Panc1 (cell line): Measurements from ENCODE around the gene GBE1. TPM values are rescaled to one million over a fixed set of nuclear protein-coding genes. Genes with fewer than 3 reads are reported as not detected.

Experiments
- ATAC-seq: fragments of 200-7000 bp; cut with Tn5 transposase; 2 replicates; pipeline ENCODE4 v1.9.1; 2020; ENCODE audit warnings: mild to moderate bottlenecking, moderate library complexity
- BruUV-seq: library from RNA; stranded (reverse); fragments of 400-500 nt; replicated peaks from 2 replicates; lab custom pipeline; 2021; lab: Mats Ljungman, UMichigan
- CTCF ChIA-PET: fragments of 300-600 bp; sonication (Branson Sonifier 250); formaldehyde crosslinking; loops from one replicate; lab custom pipeline; 2022; ENCODE audit warnings: antibody characterized with exemption; lab: Charles Lee
- POLR2A ChIA-PET: fragments of 300-600 bp; sonication (Branson Sonifier 250); formaldehyde crosslinking; loops from one replicate; lab custom pipeline; 2022; ENCODE audit warnings: antibody characterized with exemption; lab: Charles Lee
- DNase-seq: peaks from one replicate; pipeline ENCODE4 v3.0.0-alpha.2; 2010; ENCODE audit warnings: low read depth, low spot score
- H3K27ac ChIP-seq: 2 replicates; pipeline ENCODE4 v1.5.1; 2011; ENCODE audit warnings: mild to moderate bottlenecking, low read length, inconsistent platforms
- H3K27me3 ChIP-seq: fragments of 200-500 bp; sonication (Bioruptor generic); 2 replicates; pipeline ENCODE4 v1.6.0; 2014; ENCODE audit warnings: low read length, inconsistent platforms; ENCODE audit not compliant: control insufficient read depth, insufficient read depth
- H3K36me3 ChIP-seq: fragments of 200-500 bp; sonication (Bioruptor generic); 2 replicates; pipeline ENCODE4 v1.5.1; 2014; ENCODE audit warnings: inconsistent platforms, mild to moderate bottlenecking, low read length, moderate library complexity; ENCODE audit not compliant: control insufficient read depth, insufficient read depth
- H3K4me1 ChIP-seq: 2 replicates; pipeline ENCODE4 v1.5.1; 2011; ENCODE audit warnings: inconsistent platforms, mild to moderate bottlenecking, low read length, moderate library complexity; ENCODE audit not compliant: control insufficient read depth, insufficient read depth
- H3K4me3 ChIP-seq, 2 experiments: 2 replicates each; pipeline ENCODE4 v1.5.1; 2011 to 2012; ENCODE audit warnings: low read depth in 2 of 2, low read length in 2 of 2, mild to moderate bottlenecking in 2 of 2, inconsistent platforms in 1 of 2, moderate library complexity in 1 of 2
- H3K9me3 ChIP-seq: fragments of 200-500 bp; sonication (Bioruptor generic); 2 replicates; pipeline ENCODE4 v1.5.1; 2014; ENCODE audit warnings: low read depth, mild to moderate bottlenecking, inconsistent platforms, low read length, moderate library complexity; ENCODE audit not compliant: control insufficient read depth, insufficient read depth
- POLR2AphosphoS5 ChIP-seq: IDR thresholded peaks from 2 replicates; pipeline ENCODE4 v1.6.1; 2012; ENCODE audit warnings: mild to moderate bottlenecking, low read depth, low read length, moderate library complexity
- SIN3A ChIP-seq: IDR thresholded peaks from 2 replicates; pipeline ENCODE4 v1.6.1; 2012; ENCODE audit warnings: low read depth, mild to moderate bottlenecking, low read length, moderate library complexity, borderline replicate concordance; ENCODE audit not compliant: insufficient read depth
- TCF7L2 ChIP-seq: IDR thresholded peaks from 2 replicates; pipeline ENCODE4 v1.6.1; 2011; ENCODE audit warnings: mild to moderate bottlenecking, low read depth, low read length, inconsistent platforms
- in situ Hi-C: cut with HindIII; loops from 2 replicates; pipeline ENCODE4 v1.10.0; 2016; ENCODE audit warnings: low sequenced_read_pairs, low pct_unique_long_range_greater_than_20kb
- intact Hi-C: fragments of 100-400 bp; cut with micrococcal nuclease; formaldehyde crosslinking; loops from one replicate; pipeline ENCODE4 v1.10.0; 2022; ENCODE audit not compliant: unreplicated experiment
- total RNA-seq: library from RNA; stranded (reverse); gene quantifications from one replicate; pipeline ENCODE4 v1.2.1, GENCODE V29; 2021; ENCODE audit not compliant: unreplicated experiment
- TF ChIP-seq, protein P1 (sequence below), 2 experiments: IDR thresholded peaks; 2 replicates each; pipeline ENCODE4 v1.6.1; 2011 to 2012; ENCODE audit warnings: low read depth in 2 of 2, control low read depth in 1 of 2, low read length in 1 of 2, mild to moderate bottlenecking in 1 of 2, moderate library complexity in 1 of 2; ENCODE audit not compliant: insufficient read depth in 1 of 2
- TF ChIP-seq, protein P2 (sequence below): fragments of 450-650 bp; IDR thresholded peaks from 2 replicates; pipeline ENCODE4 v1.5.1; 2017; ENCODE audit warnings: mild to moderate bottlenecking

Gene GBE1
- total RNA-seq, 1 experiment from 2014 or later = 30.4 TPM

DNA sequence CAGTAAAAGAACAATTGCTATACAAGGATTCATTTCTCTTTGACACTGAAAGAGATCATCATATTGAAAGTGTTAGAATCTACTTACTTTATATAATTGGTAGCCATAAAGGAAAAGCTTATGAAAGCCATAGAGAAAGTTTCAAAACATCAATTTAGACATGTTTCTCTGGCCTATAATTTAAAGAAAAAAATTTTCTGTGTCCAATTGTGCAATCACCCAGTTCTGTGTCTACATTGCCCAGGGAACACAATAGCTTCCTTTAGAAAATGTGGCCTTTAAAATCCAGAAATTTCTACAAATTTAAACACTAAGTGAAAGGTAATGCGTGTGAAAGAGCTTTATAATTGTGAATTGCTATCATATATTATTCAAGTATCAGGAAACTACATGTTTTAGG lies 259.2 kb downstream of the GBE1 start:
- Histone ChIP-seq H3K27me3 (no peaks in the 10 kb centered on the region), H3K36me3 (no peaks in the 10 kb centered on the region), H3K4me3 (no peak overlapping the region), H3K9me3 (no peaks in the 10 kb centered on the region), H3K27ac (no peak overlapping the region), H3K4me1 (no peaks in the 10 kb centered on the region)
- POLR2A ChIA-PET = no interaction called here
- TF ChIP-seq SIN3A (no peak), POLR2AphosphoS5 (no peak), TCF7L2 (no peak)
- TF ChIP-seq, protein P1, sequence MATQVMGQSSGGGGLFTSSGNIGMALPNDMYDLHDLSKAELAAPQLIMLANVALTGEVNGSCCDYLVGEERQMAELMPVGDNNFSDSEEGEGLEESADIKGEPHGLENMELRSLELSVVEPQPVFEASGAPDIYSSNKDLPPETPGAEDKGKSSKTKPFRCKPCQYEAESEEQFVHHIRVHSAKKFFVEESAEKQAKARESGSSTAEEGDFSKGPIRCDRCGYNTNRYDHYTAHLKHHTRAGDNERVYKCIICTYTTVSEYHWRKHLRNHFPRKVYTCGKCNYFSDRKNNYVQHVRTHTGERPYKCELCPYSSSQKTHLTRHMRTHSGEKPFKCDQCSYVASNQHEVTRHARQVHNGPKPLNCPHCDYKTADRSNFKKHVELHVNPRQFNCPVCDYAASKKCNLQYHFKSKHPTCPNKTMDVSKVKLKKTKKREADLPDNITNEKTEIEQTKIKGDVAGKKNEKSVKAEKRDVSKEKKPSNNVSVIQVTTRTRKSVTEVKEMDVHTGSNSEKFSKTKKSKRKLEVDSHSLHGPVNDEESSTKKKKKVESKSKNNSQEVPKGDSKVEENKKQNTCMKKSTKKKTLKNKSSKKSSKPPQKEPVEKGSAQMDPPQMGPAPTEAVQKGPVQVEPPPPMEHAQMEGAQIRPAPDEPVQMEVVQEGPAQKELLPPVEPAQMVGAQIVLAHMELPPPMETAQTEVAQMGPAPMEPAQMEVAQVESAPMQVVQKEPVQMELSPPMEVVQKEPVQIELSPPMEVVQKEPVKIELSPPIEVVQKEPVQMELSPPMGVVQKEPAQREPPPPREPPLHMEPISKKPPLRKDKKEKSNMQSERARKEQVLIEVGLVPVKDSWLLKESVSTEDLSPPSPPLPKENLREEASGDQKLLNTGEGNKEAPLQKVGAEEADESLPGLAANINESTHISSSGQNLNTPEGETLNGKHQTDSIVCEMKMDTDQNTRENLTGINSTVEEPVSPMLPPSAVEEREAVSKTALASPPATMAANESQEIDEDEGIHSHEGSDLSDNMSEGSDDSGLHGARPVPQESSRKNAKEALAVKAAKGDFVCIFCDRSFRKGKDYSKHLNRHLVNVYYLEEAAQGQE (IDR thresholded peaks at IDR 0.05; ENCODE audit: insufficient read depth in 1 of 2, low read depth in 2 of 2, low read length in 1 of 2) = no peak
- TF ChIP-seq, protein P2, sequence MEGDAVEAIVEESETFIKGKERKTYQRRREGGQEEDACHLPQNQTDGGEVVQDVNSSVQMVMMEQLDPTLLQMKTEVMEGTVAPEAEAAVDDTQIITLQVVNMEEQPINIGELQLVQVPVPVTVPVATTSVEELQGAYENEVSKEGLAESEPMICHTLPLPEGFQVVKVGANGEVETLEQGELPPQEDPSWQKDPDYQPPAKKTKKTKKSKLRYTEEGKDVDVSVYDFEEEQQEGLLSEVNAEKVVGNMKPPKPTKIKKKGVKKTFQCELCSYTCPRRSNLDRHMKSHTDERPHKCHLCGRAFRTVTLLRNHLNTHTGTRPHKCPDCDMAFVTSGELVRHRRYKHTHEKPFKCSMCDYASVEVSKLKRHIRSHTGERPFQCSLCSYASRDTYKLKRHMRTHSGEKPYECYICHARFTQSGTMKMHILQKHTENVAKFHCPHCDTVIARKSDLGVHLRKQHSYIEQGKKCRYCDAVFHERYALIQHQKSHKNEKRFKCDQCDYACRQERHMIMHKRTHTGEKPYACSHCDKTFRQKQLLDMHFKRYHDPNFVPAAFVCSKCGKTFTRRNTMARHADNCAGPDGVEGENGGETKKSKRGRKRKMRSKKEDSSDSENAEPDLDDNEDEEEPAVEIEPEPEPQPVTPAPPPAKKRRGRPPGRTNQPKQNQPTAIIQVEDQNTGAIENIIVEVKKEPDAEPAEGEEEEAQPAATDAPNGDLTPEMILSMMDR = no peak
- in situ Hi-C loops = no loop called here
- ATAC-seq (no peak), DNase-seq (no peak)
- intact Hi-C loops = no loop called here
- no TSS peak for BruUV-seq
- CTCF ChIA-PET = no interaction called here

DNA sequence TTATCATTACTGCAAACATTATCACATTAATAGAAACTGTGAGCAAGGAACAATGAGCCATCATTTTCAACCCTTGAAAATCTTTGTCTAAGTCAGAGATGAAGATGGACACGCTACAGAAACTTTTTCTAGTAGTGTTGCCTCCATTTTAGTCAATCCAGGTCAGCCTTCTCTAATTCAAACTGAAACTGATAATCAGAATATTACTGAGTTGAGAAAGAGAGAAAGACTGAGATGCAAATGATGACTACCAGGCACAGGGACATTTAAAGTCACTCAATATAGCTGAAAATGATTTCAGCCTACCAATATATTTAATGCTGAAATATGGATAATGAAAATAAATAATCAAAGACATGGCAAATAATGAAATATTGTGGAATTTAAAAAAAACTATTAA lies 261.4 kb downstream of the GBE1 start:
- in situ Hi-C loops = no loop called here
- CTCF ChIA-PET = no interaction called here
- POLR2A ChIA-PET = no interaction called here

More for the DNA sequence above, 261.4 kb downstream of the GBE1 start:
- Histone ChIP-seq H3K4me3 (no peak overlapping the region), H3K9me3 (no peaks in the 10 kb centered on the region), H3K4me1 (no peaks in the 10 kb centered on the region), H3K36me3 (no peaks in the 10 kb centered on the region), H3K27me3 (no peaks in the 10 kb centered on the region), H3K27ac (no peak overlapping the region)
- TF ChIP-seq, protein P2 = no peak
- TF ChIP-seq POLR2AphosphoS5 = no peak
- TF ChIP-seq TCF7L2 = no peak
- TF ChIP-seq SIN3A = no peak
- TF ChIP-seq, protein P1 (IDR thresholded peaks at IDR 0.05; ENCODE audit: insufficient read depth in 1 of 2, low read depth in 2 of 2, low read length in 1 of 2) = no peak
- ATAC-seq = no peak
- no TSS peak for BruUV-seq
- no peak for DNase-seq
- intact Hi-C loops = no loop called here
